GM19240 (cell line): ENCODE results near the gene EFCAB5.
"Not testable (repeated sequence)": the region's sequence is repeated elsewhere in the genome, so short reads cannot be mapped to it uniquely, and the experiment has no call there.

Experiments used
- DNase-seq: peaks from one replicate; pipeline ENCODE4 v3.0.0; 2011; ENCODE audit warnings: low spot score; ENCODE audit not compliant: insufficient read length

The EFCAB5 gene

DNA sequence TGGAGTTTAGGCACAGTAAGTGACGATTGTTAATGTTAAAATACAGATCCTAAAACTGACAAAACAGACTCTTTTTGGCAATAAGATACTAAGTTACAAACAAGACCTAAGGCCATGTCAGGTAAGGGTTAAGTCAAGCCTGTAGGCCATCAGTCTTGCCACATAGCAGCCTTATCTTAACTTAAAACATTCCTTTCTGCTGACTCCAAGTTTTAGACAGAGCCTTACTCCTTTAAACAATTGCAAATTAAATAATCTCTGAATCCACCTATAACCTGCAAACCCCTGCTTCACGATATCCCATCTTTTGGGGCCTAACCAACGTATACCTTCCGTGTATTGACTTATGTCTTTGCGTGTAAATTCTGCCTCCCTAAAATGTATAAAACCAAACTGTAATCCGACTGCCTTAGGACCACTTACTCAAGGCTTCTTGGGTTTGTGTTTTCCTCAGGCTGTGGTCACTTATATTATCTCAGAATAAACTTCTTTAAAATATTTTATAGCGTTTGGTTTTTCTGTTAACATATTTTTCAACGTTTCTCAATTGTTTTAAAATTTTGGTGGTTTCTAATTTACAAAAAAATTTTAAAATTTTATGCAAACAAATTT lies 64.4 kb downstream of the EFCAB5 start:
- no peak for DNase-seq

DNA sequence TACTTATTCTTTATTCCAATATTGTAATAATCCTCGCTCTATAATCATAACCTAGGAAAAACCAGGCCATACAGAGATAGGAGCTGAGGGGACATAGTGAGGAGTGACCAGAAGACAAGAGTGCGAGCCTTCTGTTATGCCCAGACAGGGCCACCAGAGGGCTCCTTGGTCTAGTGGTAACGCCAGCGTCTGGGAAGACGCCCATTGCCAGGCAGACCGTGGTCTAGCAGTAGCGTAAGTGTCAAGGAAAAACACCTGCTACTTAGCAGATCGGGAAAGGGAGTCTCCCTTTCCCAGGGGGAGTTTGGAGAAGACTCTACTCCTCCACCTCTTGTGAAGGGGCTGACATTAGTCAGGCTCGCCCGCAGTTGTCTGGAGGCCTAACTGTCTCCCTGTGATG lies 70.5 kb downstream of the EFCAB5 start:
- DNase-seq, result not testable (repeated sequence)

DNA sequence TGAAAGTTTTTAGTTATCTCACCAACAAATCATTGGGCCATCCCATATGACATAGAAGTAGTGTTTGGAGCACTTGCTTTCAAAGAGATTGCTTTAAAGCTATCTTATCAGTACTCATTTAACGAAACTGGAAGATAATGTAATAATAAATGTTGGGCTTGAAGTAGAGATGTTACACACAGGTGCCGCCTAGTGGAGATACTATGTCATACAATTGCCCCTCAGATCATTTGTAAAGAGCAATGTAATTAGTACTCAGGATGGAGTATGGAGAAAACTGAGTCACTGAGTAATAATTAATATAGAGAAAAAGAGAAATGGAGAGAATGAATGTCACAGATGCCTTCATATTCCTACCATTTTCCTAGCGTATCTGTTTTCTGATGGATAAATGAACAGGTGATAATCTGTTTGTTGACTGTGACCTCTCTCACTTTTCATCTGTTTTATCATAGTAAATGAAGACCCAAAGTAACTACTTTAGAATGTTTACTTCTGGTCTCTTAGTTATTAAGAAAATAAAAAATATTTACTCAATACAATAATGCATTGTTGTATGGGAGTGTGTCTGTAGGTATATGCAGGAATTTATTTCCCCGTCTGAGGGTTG lies 80.4 kb downstream of the EFCAB5 start:
- no peak for DNase-seq

DNA sequence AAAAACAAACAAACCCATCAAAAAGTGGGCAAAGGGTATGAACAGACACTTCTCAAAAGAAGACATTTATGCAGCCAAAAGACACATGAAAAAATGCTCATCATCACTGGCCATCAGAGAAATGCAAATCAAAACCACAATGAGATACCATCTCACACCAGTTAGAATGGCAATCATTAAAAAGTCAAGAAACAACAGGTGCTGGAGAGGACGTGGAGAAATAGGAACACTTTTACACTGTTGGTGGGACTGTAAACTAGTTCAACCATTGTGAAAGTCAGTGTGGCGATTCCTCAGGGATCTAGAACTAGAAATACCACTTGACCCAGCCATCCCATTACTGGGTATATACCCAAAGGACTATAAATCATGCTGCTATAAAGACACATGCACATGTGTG lies 83.9 kb downstream of the EFCAB5 start:
- DNase-seq, result not testable (repeated sequence)

DNA sequence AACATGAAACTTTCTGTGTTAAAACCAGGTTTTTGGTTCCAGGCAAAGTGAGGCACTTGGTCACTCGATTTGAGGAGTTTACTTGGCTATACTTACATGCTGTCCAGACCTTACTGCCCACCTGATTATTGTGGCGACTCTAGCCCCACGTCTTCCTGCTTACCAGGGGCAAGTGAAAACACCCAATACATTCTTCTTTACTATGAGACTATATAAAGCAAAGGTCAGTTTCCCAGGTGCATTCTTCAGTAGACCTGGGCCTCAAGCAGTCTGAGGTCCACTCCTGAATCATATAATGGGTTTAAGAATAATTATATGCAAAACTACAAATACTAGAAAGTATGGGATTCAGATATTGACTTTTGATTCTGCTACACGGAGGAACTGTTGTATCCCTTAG lies 86.2 kb downstream of the EFCAB5 start:
- no peak for DNase-seq

DNA sequence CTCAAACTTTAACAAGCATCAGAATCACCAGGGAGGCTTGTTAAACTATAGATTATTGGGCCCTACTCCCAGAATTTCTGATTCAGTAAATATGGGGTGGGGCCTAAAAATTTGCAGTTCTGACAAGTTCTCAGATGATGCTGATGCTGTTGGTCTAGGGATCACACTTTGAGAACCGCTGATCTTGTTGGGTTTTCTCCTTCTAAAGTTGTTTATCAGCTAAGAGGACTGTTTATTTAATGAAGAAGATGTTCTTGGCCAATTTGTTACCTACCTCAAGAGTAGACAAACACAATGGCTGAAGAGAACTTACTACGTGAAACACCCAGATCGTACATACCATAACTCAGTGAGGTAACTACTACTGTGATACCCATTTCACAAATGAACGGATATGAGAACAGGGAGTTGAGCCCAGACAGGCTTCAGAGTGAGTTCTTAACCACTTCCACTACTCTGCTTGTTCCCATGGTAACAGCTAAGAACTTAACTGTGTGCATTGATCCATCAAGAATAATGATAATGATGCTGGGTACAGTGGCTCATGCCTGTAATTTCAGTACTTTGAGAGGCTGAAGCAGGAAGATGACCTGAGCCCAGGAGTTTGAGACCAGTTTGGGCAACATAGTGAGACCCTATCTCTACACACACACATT lies 89.9 kb downstream of the EFCAB5 start:
- no peak for DNase-seq

DNA sequence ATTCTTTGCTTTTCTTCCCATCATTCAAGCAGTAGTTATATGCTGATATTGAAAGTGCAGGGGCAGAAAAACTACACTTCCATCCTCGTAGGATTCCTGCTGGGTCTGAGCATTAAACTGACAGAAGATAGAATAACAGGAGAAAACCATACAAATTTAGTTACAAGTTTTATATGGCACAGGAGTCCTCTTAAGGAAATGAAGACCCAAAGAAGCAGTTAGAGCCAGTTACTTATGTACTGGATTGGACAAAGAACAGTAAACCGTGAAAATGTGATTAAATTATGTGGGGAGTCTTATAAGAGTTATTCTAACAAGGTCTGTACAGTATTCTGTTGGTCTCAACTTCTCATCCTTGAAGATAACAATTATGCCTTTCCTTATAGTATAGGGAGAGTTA lies 93.9 kb downstream of the EFCAB5 start:
- DNase-seq, result no peak

DNA sequence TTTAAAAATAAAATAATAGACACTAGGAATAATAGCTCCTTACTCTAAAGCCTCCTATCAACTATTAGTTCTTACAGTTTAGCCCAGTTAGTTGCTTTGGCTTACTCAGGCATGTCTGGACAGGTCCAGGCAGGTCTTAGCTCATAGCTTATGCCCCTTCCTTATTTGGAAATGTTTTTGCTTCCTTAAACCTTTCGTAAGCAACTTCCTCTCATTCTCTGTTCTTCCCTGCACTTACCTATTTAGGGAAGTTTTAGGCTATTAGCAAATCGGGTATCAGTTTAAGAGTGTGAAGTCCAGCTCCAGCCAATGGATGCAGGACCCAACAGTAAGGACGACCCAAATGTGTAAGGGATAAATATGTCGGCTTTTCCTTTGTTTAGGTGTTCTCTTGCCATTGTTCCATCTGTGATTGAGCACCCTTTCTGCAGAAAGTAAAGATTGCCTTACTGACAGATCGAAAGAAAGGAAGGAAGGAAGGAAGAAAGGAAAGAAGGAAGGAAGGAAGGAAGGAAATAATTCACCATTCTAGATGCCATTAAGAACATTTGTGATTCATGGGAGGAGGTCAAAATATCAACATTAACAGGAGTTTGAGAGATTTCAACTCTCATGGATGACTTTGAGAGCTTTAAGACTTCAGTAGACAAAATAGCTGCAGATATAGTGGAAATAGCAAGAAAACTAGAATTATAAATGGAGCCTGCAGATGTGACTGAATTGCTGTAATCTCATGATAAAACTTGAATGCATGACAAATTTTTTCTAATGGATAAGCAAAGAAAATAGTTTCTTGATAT lies 99.5 kb downstream of the EFCAB5 start:
- not testable (repeated sequence) for DNase-seq

DNA sequence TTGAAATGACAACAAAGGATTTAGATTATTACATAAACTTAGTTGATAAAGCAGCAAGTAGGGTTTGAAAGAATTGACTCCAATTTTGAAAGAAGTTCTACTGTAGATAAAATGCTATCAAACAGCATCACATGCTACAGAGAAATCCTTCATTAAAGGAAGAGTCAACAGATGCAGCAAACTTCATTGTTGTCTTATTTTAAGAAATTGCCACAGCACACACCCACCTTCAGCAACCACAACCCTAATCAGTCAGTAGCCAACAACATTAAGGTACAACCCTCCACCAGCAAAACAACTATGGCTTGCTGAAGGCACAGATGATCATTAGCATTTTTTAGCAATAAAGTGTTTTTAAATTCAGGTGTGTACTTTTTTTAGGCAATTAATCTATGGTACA lies 100.1 kb downstream of the EFCAB5 start:
- no peak for DNase-seq

DNA sequence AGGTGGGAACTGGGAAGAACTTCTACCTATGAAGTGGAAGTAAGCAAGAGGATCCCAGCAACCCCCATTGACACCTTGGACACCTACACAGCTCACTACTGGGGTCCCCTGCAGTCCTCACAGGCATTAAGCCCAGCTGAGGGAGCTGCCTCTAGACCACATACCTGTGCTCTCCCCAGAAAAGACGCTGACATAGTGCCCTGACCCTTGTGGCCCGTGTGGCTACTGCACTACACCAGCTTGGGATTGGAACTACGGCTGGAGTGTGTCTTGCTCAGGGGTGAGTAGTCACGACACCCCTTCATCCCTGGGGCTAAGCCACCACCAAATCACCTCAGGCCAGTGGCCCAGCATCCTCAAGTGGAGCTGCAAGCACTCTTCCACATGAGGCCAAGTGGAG lies 120.9 kb downstream of the EFCAB5 start:
- DNase-seq, result no peak

DNA sequence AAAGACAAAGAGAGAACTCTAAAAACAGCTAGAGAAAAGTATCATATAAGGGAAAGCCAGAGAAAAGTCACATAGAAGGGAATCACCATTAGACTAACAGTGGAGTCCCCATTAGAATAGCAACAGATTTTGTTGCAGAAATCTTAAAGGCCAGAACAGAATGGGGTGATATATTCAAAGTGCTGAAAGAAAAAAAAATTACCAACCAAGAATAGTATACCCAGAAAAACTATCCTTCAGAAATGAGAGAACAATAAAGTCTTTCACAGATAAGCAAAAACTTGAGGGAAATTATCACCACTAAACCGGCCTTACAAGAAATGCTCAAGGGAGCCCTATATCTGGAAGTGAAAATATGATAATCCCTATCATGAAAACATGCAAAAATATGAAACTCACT lies 123.3 kb downstream of the EFCAB5 start:
- no peak for DNase-seq

DNA sequence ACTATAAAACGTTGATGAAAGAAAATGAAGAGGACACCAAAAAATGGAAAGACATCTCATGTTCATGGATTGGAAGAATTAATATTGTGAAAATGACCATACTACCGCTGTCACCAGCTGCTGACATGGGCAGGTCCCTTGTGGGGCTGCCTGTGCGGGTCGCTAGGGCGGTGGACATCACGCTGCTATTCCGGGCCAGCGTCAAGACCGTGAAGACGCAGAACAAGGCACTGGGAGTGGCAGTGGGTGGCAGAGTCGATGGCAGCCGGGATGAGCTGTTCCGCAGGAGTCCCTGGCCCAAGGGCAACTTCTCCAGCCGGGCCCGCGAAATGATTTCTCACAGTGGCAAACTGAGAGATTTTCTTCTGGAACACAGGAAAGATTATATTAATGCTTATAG lies 127.0 kb downstream of the EFCAB5 start:
- DNase-seq, result no peak

DNA sequence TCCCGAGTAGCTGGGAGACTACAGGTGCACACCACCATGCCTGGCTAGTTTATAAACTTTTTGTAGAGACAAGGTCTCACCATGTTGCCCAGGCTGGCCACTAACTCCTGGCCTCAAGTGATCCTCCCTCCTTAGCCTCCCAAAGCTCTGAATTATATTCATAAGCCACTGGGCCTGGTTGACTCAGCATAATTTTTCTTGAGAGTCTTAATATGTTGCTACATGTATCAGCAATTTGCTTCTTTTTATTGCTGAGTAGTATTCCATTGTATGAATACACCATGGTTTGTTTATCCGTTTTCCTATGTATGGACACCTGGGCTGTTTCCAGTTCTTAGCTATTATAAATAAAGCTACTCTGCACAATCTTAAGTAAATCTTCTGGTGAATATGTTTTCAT lies 132.8 kb downstream of the EFCAB5 start:
- no peak for DNase-seq

DNA sequence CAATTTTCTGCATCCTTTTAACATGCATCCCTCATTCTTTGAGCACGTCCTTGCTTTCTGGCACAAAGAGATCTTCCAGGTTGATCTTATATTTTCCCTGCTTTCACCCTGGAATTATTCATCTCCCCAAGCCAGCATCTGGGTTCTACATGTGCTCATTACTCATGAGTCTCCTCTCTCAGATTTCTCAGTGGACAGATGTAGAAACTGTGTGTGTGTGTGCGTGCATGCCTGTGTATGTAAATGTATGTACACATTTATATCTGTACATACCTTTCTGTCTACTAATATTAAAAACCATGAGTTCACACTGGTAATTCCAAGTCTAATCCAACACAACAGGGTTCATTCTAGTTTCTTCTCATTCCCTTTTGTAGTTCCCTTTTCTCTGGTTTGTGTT lies 133.3 kb downstream of the EFCAB5 start:
- DNase-seq, result no peak

DNA sequence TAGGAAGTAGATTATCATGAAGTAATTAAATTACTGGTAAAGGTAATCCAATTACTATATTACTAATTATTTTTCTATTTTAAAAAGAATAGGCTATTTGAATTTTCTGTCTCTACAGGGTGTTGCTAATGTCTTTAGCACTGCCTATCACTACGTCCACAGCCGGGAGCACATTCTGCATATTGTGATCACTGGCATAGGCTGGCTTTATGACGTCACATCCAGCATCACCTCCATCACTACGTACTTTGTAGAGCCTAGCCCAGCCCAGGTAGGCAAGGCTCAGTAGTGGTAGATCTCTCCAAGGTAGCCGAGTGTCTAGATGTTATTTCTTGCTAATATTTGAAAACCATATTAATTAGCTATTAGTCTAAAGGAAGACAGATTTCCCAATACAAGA lies 141.3 kb downstream of the EFCAB5 start:
- no peak for DNase-seq

DNA sequence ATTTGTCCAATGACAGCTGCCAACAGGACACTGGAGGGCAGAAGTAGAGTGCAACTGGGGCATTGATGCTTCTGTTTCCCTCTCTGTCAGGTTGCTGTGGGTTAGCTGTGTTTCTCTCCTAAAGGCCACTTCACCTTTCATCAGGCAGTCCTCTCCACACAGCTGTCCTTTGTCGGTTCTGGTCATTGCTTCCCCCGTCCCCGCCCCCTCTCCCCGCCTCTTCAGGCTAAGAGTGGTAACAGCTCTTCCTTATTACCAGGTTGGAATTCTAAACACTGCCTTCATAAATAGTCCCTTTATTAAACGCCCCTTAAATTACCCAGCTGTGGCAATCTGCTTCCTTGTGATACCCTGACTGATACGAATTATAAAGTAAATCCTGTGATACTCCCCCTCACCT lies 143.4 kb downstream of the EFCAB5 start:
- DNase-seq, result no peak

DNA sequence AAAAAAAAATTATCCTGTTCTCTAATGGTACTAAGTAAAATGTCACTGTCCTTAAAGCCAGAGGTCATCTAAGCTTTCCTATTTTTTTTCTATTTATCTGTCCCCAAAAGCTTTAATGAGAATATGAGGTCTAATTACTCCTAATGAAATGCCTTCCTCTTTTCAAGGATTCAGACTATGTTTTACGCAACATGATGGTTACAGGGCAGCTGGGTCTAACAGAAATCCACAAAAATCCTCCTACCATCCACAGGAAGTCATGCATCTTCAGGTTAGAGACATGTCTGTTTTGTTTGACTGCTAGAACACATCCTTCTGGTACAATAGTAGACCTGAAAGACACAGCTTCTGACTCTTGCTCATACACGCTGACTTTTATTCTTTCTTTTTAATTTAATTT lies 145.5 kb downstream of the EFCAB5 start:
- DNase-seq, result no peak

DNA sequence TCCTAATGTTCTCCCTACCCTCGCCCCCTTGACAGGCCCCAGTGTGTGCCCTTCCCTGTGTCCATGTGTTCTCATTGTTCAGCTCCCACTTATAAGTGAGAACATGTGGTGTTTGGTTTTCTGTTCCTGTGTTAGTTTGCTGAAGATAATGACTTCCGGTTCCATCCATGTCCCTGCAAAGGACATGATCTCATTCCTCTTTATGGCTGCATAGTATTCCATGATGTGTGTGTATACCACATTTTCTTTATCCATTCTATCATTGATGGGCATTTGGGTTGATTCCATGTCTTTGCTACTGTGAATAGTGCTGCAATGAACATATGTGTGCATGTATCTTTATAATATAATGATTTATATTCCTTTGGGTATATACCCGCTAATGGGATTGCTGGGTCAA lies 146.0 kb downstream of the EFCAB5 start:
- DNase-seq, result not testable (repeated sequence)

DNA sequence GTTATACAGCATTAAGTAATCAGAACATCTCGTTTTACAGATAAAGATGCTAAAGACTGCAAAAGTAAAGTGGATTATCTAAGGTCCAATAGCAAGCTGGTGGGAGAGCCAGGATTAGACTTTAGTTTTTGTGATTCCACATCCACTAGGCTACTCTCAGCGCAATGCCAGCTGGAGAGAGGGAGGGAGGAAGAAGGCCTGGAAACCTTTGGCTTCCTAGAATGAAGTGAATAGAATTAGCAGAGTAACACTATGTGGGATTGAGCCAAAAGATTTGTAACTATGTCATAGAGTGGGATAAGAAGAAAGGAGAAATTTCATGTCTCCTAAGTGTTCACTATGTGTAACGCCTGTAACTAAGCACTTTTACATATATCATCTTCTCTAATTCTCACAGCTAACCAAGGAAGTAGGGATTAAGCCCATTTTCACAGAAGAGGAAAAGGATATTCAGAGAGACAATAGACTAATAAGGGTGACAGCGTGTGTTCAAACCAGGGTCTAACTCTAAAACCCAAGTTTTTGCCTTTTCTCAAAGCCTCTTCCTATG lies 149.8 kb downstream of the EFCAB5 start:
- DNase-seq, result no peak

DNA sequence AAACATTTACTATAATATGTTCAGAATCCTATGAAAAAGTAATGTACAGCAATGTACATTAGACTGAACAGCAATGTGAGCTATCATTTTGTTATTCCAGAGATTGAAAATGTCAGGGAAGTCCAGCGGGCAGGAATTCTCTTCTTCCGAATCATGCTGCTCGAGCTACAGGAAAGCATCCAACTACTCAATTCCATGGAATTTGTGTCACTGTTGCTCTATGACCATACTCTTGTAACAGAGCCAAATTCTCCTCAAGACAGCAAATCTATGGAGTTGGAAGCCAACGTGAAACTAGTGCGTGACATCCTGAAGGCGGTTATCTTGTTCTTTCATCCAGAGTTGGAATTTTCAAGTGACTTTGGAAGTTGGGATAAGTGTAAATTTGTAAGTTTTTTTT lies 150.3 kb downstream of the EFCAB5 start:
- DNase-seq, result no peak

DNA sequence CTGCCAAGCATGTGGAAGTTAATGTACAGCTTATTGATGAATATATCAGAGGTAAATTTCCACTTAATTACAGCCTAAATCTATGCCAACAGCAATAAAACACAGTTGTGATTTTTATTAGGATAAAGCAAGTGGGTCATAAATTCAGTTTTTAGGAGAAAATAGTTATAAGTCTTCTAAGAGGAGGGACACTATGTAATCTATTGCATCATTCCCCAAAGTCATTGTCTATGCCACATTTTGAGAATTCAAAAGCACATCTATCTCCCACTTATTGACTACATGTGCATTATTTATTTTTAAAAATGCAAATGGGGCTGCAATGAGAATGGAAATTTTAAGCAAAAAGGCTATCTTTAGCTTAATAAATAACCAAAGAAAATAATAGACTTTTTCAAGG lies 151.5 kb downstream of the EFCAB5 start:
- no peak for DNase-seq
